Panc1 (cell line): Measurements from ENCODE around the gene OPA3.

Experiments
- CTCF ChIP-seq: fragments of 450-650 bp; IDR thresholded peaks from 2 replicates; pipeline ENCODE4 v1.5.1; 2017; ENCODE audit warnings: mild to moderate bottlenecking
- REST ChIP-seq, 2 experiments: IDR thresholded peaks; 2 replicates each; pipeline ENCODE4 v1.6.1; 2011 to 2012; ENCODE audit warnings: low read depth in 2 of 2, control low read depth in 1 of 2, low read length in 1 of 2, mild to moderate bottlenecking in 1 of 2, moderate library complexity in 1 of 2; ENCODE audit not compliant: insufficient read depth in 1 of 2

- no peak for TF ChIP-seq REST (IDR thresholded peaks at IDR 0.05; ENCODE audit: insufficient read depth in 1 of 2, low read depth in 2 of 2, low read length in 1 of 2)
- no peak for TF ChIP-seq CTCF
Observed at GRCh38 chr19:45506989-45507871, 77.4 kb downstream of the OPA3 start, which contains the start of gene VASP.
